Measurements from ENCODE around the gene CD1D. TPM values are rescaled to one million over a fixed set of nuclear protein-coding genes. Genes with fewer than 3 reads are reported as not detected.

Gene CD1D
- polyA plus RNA-seq, 3 donors: 5.6 to 6.5 (median 6.1) TPM

Other genes starting within 250 kb of the CD1D start
- 100 to 1,000 TPM; 178 to 185 (median 183) TPM for gene KIRREL1, start 187.2 kb upstream of the CD1D start, polyA plus RNA-seq (ENCODE audit: insufficient read length in 3 of 3)
- not detected for gene CD1A, start 73.5 kb downstream of the CD1D start, polyA plus RNA-seq (ENCODE audit: insufficient read length in 3 of 3)
- gene CD1C, start 109.0 kb downstream of the CD1D start, polyA plus RNA-seq (ENCODE audit: insufficient read length in 3 of 3): 1 to 10 TPM; 1.7 to 1.9 (median 1.9) TPM
- under 1 TPM in 1 of 3 donors, not detected in 2; 0.13 TPM for gene CD1B, start 150.6 kb downstream of the CD1D start, polyA plus RNA-seq (ENCODE audit: insufficient read length in 3 of 3)
- gene CD1E, start 173.0 kb downstream of the CD1D start, polyA plus RNA-seq (ENCODE audit: insufficient read length in 3 of 3): under 1 TPM; 0.18 to 0.36 (median 0.30) TPM
- not detected for gene OR10T2, start 218.6 kb downstream of the CD1D start, polyA plus RNA-seq (ENCODE audit: insufficient read length in 3 of 3)
- gene OR10K2, start 245.3 kb downstream of the CD1D start, polyA plus RNA-seq (ENCODE audit: insufficient read length in 3 of 3): not detected

All from right renal cortex interstitium (tissue), 3 donors.